RWPE2 (cell line): ENCODE data around the gene RNF112.

Experiments used
- ATAC-seq: fragments of 200-7000 bp; cut with Tn5 transposase; 3 replicates; pipeline ENCODE4 v1.9.1; 2021; ENCODE audit warnings: low read depth
- DNase-seq: peaks from one replicate; pipeline ENCODE4 v3.0.0-alpha.2; 2020; ENCODE audit warnings: low spot score
- H3K27ac ChIP-seq: fragments of 450-650 bp; 2 replicates; pipeline ENCODE4 v1.5.1; 2017; ENCODE audit warnings: mild to moderate bottlenecking; ENCODE audit not compliant: poor library complexity, severe bottlenecking
- H3K27me3 ChIP-seq: fragments of 250-450 bp; sonication (Bioruptor Pico); 2 replicates; pipeline ENCODE4 v1.5.1; 2021; ENCODE audit warnings: mild to moderate bottlenecking, moderate library complexity; ENCODE audit not compliant: insufficient read depth, poor library complexity, severe bottlenecking
- H3K36me3 ChIP-seq: fragments of 250-450 bp; sonication (Bioruptor Pico); 2 replicates; pipeline ENCODE4 v1.5.1; 2020; ENCODE audit warnings: low read depth, mild to moderate bottlenecking, moderate library complexity
- H3K4me1 ChIP-seq: fragments of 250-450 bp; sonication (Bioruptor Pico); 2 replicates; pipeline ENCODE4 v1.5.1; 2021; ENCODE audit warnings: mild to moderate bottlenecking, moderate library complexity; ENCODE audit not compliant: insufficient read depth, poor library complexity, severe bottlenecking
- H3K4me3 ChIP-seq: fragments of 250-450 bp; sonication (Bioruptor Pico); 2 replicates; pipeline ENCODE4 v1.5.1; 2021; ENCODE audit warnings: mild to moderate bottlenecking, moderate library complexity; ENCODE audit not compliant: severe bottlenecking
- H3K9me3 ChIP-seq: fragments of 250-450 bp; sonication (Bioruptor Pico); 2 replicates; pipeline ENCODE4 v1.5.1; 2021; ENCODE audit warnings: mild to moderate bottlenecking, moderate library complexity; ENCODE audit not compliant: severe bottlenecking
- TF ChIP-seq, protein P1 (sequence below): fragments of 450-650 bp; IDR thresholded peaks from one replicate; pipeline ENCODE4 v1.5.1; 2017; ENCODE audit warnings: mild to moderate bottlenecking, moderate library complexity; ENCODE audit not compliant: poor library complexity, severe bottlenecking

The RNF112 gene

DNA sequence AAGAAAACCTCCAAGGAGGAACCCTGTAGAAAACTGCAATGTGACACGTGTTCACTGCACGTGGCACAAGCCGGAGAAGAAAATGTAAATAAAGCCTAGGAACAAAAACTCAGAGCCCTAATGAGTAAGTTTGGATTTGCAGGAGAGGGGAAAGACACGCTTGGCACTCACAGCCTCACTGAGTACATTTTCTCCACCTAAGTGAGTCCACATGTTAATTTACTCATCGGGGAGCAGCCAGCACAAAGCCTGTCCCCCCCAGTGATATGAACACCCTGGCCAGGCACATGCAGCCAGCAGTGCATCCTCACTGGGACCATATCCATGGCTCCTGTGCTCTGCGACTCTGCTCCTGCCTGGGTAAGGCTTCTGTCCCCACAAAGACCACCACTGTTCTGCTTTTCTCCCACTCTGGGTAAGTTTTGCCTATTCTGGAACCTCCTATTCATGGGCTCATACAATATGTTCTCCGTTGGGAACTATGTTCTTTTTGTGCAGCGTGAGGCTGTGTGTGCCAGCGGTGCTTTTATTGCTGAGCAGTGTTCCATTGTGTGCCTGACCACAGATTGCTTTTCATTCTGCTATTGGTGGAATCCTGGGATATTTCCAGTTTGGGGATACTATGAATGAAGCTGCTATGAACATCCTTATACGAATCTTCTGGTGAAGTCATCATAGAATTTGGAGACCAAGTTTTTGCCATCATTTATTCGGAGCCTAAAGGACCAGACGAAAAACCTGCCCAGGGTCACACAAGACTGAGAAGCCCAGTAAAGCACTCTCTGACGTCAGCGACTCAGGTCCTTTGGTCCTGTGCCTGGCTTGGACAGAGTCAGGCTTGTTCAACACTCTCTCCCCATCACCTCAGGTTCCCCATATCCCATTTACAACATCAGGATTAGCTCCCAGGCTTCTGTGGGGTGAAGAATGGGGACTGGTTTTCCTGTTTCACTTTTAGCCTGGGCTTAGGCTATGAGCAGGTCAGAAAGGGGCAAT, 53.3 kb downstream of the RNF112 start:
- TF ChIP-seq, protein P1, sequence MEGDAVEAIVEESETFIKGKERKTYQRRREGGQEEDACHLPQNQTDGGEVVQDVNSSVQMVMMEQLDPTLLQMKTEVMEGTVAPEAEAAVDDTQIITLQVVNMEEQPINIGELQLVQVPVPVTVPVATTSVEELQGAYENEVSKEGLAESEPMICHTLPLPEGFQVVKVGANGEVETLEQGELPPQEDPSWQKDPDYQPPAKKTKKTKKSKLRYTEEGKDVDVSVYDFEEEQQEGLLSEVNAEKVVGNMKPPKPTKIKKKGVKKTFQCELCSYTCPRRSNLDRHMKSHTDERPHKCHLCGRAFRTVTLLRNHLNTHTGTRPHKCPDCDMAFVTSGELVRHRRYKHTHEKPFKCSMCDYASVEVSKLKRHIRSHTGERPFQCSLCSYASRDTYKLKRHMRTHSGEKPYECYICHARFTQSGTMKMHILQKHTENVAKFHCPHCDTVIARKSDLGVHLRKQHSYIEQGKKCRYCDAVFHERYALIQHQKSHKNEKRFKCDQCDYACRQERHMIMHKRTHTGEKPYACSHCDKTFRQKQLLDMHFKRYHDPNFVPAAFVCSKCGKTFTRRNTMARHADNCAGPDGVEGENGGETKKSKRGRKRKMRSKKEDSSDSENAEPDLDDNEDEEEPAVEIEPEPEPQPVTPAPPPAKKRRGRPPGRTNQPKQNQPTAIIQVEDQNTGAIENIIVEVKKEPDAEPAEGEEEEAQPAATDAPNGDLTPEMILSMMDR = no peak
- DNase-seq (no peak), ATAC-seq (no peak)
- no peaks in the 10 kb centered on the region for H3K9me3 ChIP-seq
- H3K36me3 ChIP-seq = no peaks in the 10 kb centered on the region
- H3K4me1 ChIP-seq = no peaks in the 10 kb centered on the region
- no peaks in the 10 kb centered on the region for H3K27me3 ChIP-seq
- H3K27ac ChIP-seq = no peak overlapping the region
- no peak overlapping the region for H3K4me3 ChIP-seq
